Erythroblast (primary cell): ENCODE data around the gene TFPT.
A peak's percentile ranks its signal among the peaks of the same experiment; 100 is the strongest.

Experiments
- DNase-seq, 2 experiments: peaks; one replicate each; lab custom pipeline; 2025; lab: John Stamatoyannopoulos, UW
- GATA1 ChIP-seq: IDR thresholded peaks from 2 replicates; pipeline ENCODE4 v1.6.1; 2011; ENCODE audit warnings: low read depth, mild to moderate bottlenecking, control low read depth, low read length, moderate library complexity
- POLR2A ChIP-seq: IDR thresholded peaks from 2 replicates; pipeline ENCODE4 v1.6.1; 2011; ENCODE audit warnings: mild to moderate bottlenecking, low read length

TFPT gene

DNA sequence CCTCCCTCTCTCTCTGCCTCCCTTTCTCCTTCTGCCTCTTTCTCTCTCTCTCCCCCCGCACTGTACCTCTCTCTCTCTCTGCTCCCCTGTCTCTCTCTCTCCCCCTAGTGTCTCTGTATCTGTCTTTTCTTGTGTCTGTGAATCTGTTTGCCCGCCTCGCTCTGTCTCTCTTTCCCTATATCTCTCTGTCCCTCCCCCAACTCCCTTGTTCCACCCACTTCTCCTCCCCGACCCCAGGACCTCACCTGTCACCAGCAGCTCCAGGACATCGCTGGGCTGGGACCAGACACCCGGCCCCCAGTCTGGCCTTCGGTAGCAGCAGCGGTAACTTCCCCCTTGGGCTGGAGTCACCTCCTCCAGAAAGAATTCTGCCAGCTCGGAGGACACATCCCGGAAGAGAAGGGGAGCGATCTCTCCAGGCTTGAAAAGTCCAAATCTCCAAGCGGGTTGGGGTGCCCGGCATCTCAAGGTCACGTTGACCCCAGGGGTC, 18.8 kb downstream of the TFPT start:
- DNase-seq: no peak
- TF ChIP-seq GATA1 (no peak), POLR2A (no peak)

DNA sequence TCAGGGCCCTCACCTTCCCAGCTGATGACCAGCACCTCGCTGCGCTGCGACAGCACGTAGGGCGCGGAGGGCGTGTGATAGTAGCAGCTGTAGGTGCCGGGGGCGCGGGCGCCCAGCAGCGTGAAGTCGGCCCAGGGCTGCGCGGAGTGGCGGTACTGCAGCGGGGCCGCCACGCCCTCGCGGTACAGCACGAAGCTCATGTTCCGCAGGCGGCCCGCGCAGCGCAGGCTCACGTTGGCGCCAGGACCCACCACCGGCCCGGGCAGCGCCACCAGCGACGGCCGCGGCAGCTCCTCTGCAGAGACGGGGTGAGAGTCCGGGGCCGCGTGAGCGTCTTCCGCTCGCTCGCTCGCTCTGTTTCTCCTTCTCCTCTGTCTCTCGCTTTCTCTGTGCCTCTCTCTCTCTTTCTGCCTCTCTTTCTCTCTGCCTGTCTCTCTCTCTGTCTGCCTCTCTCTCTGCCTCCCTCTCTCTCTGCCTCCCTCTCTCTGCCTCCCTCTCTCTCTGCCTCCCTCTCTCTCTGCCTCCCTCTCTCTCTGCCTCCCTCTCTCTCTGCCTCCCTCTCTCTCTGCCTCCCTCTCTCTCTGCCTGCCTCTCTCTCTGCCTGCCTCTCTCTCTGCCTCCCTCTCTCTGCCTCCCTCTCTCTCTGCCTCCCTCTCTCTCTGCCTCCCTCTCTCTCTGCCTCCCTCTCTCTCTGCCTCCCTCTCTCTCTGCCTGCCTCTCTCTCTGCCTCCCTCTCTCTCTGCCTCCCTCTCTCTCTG, 19.4 kb downstream of the TFPT start:
- DNase-seq: peak; percentile 37

DNA sequence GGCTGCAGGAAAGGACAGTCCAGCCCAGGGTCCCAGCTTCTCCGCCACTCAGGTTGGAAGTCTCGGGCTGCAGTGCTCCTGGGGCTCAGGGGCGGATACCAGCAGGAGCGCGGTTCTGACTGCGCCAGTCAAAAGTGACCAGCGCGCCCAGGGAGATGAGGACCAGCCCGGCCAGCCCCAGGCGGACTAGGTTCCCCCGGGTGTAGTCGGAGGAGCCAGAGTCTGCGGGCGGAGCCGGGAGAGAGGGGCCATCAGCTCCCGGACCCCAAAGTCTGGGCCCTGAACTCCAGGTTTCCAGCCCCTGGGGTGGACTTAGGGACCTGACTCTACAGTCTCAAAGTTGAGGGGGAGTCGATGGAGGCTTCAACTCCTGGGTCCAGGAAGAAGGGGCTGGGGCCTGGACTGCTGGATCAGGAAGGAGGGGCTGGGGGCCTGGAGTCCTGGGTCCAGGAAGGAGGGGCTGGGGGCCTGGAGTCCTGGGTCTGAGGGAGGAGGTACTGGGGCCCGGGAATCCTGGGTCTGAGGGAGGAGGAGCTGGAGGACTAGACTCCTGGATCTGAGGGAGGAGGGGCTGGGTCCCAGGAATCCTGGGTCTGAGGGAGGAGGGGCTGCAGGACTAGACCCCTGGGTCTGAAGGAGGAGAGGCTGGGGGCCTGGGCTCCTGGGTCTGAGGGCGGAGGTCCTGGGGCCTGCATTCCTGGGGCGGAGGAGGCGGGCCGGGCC, 20.2 kb downstream of the TFPT start:
- no peak for DNase-seq
- TF ChIP-seq GATA1 (no peak), POLR2A (no peak)

DNA sequence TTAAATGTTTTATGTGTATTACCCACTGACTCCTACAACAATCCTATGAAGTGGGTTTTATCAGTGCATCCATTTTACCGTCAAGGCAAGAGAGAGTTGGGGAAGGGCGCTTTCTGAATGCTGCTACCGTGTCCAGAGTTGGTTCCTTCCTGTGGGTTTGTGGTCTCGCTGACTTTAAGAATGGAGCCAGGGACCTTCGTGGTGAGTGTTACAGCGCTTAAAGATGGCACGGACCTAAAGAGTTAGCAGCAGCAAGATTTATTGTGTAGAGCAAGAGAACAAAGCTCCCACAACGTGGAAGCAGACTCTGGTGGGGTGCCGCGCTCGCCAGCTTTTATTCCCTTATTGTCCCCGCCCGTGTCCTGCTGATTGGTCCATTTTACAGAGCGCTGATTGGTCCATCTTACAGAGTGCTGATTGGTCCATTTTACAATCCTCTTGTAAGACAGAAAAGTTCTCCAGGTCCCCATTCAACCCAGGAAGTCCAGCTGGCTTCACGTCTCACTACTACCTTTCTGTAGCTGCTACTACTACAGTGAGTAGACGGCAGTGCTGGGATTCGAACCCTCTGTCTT, 20.9 kb downstream of the TFPT start:
- DNase-seq: no peak
- TF ChIP-seq POLR2A: no peak
- TF ChIP-seq GATA1: no peak

DNA sequence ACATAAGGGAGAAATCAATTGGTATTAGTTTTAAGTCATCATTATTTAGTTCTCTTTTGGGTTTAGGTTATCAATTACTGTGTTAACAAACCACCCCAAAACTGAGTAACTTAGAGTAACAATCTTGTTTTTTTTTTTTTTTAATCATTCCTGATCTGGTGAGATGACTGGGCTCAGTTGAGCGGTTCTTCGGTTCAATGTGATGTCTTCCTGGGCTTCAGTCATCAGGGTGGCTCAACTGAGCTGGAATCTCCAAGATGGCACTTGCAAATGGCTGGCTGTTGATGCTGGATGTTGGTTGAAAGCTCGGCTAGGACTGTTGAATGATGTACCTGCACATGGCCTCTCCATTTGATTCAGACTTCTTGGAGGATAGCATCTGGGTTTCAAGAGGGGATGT, 31.0 kb downstream of the TFPT start:
- DNase-seq: no peak
- no peak for TF ChIP-seq GATA1
- TF ChIP-seq POLR2A: no peak

DNA sequence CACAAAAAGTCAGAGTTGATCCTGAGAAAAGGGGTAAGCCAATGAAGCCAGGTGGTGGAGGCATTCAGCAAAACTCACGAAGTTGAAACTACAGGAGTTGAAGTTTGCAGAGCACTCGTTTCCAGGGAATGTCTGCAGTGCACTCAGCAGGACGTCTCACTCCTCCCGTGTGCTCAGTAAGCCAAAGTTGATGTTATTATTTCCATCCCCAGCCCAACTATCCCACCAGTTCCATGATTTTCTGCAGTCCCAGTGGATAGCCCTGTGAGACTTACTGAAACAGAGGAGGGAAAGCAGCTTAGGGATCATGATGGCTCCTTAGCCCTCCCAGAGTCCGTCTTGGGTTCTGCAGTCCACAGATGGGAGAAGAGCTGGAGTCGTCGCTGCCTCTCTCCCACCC, 34.4 kb downstream of the TFPT start, which contains the start of gene TARM1:
TSS of gene TARM1 (minus strand) at position 334 of the 400 bp plus-strand sequence. CDS start at position 309, 25 bp downstream.
- TF ChIP-seq POLR2A: no peak
- no peak for TF ChIP-seq GATA1
- no peak for DNase-seq

DNA sequence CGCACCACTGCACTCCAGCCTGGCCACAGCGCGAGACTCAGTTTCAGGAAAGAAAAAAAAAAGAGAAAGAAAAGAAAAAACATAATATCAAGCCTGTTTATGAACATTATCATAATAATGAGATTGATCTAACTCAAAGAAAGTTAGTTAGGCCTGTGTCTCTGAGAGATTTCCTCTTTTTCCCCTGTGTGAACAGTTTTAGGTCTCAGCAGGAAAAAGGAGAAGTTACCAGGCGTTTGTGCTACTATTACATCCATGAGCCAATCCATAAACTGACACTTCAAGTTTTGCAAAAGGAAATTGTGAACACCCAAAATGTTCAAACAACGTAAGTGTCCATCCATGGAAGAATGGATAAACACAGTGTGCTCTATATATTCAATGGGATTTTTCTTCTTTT, 38.1 kb downstream of the TFPT start:
- TF ChIP-seq POLR2A: no peak
- DNase-seq: no peak

- no peak for TF ChIP-seq GATA1
- no peak for TF ChIP-seq POLR2A
- no peak for DNase-seq
Observed at GRCh38 chr19:54074851-54075250, 40.6 kb downstream of the TFPT start.

DNA sequence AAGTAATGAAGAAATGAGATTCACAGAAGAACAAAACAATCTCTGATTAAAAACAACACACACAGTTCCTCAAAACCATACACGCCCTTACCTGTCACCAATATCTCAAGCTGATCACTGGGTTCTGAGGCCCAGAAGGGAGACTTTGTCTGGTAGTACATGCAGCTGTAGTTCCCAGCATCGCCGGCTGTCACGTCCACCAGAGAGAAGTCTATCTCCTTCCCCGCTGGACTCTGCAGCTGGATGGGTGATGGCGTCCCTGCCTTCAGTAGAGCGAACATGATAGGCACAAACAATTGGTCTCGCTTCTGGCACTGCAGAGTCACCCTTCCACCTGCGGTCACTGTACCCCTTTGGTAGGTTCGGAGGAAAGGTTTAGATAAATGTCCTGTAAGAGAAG, 41.6 kb downstream of the TFPT start:
- no peak for DNase-seq
- TF ChIP-seq GATA1 (no peak), POLR2A (no peak)

DNA sequence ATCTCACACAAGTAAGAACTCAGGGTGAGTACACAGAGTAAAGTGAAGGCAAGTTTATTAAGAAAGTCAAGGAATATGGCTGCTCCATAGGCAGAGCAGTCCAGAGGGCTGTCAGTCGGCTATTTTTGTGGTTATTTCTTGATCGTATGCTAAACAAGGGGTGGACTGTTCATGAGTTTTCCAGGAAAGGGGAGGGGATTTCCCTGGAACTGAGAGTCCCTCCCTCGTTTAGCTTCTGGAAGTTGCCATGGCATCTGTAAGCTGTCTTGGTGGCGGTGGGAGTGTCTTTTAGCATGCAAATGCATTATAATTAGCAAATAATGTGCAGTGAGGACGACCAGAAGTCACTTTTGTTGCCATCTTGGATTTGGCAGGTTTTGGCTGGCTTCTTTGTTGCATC, 46.0 kb downstream of the TFPT start:
- no peak for TF ChIP-seq GATA1
- TF ChIP-seq POLR2A: no peak
- no peak for DNase-seq

GRCh38 chr19:54063350-54064116, 51.9 kb downstream of the TFPT start, which contains the start of gene VSTM1:
VSTM1 (minus strand) TSS chr19:54063897; CDS start chr19:54063777, 120 bp downstream.
- TF ChIP-seq POLR2A: no peak
- TF ChIP-seq GATA1: no peak
- no peak for DNase-seq

DNA sequence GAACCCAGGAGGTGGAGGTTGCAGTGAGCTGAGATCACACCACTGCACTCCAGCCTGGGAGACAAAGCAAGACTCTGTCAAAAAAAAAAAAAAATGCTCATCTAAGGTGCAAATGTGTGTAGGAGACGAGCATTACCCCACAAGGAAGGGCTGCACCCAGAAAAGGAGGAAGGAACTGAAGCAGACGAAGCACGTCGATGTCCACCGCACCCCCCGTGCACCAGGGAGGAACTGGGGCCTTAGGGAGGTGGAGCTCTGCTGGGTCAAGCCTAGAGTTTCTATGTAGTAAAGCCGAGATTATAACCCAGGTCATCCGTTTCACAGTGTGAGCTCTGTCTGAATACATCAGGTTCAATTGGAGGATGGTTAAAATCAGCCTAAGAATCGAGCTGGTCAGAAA, 52.8 kb downstream of the TFPT start:
- no peak for DNase-seq
- TF ChIP-seq POLR2A: no peak
- TF ChIP-seq GATA1: no peak
